Nephron progenitor cell (in vitro differentiated cells): ENCODE results near the gene ERO1A.
A peak's percentile ranks its signal among the peaks of the same experiment; 100 is the strongest.

Source experiments
- DNase-seq: peaks from one replicate; pipeline ENCODE4 v3.0.0; 2021
- H3K27ac Mint-ChIP-seq: 2 replicates; pipeline ENCODE4 v1.8.0; 2021; ENCODE audit warnings: mild to moderate bottlenecking, moderate library complexity, mixed read lengths
- H3K27me3 Mint-ChIP-seq: 2 replicates; pipeline ENCODE4 v1.8.0; 2021; ENCODE audit warnings: mild to moderate bottlenecking, low read depth, mixed read lengths; ENCODE audit not compliant: poor library complexity
- H3K36me3 Mint-ChIP-seq: 2 replicates; pipeline ENCODE4 v1.8.0; 2021; ENCODE audit warnings: low read depth, mixed read lengths
- H3K4me1 Mint-ChIP-seq: 2 replicates; pipeline ENCODE4 v1.8.0; 2021; ENCODE audit warnings: mixed read lengths
- H3K4me3 Mint-ChIP-seq: 2 replicates; pipeline ENCODE4 v1.8.0; 2021; ENCODE audit warnings: mild to moderate bottlenecking, moderate library complexity, mixed read lengths
- H3K9me3 Mint-ChIP-seq: 2 replicates; pipeline ENCODE4 v1.8.0; 2021; ENCODE audit warnings: mild to moderate bottlenecking, moderate library complexity, mixed read lengths
- CTCF ChIP-seq: fragments of 200-600 bp; sonication (generic); IDR thresholded peaks from 2 replicates; pipeline ENCODE4 v1.5.0; 2021; ENCODE audit warnings: antibody characterized with exemption

ERO1A gene

GRCh38 chr14:52695481-52696091, at the start of gene ERO1A:
Gene ERO1A (minus strand): TSS chr14:52695558. CDS start chr14:52695481, 77 bp downstream.
- peak; percentile 79 for DNase-seq
- Mint-ChIP-seq H3K27me3 (peaks cover 9% of the 10 kb centered on the region), H3K4me1 (peaks cover 35% of the 10 kb centered on the region), H3K36me3 (no peaks in the 10 kb centered on the region), H3K4me3 (peak within 1 kb of the TSS; percentile 99), H3K9me3 (no peaks in the 10 kb centered on the region), H3K27ac (peak within 1 kb of the TSS; percentile 94)
- TF ChIP-seq CTCF: no peak

- Mint-ChIP-seq H3K4me3 (no peak overlapping the region), H3K36me3 (peaks cover 66% of the 10 kb centered on the region), H3K9me3 (no peaks in the 10 kb centered on the region), H3K27ac (no peak overlapping the region), H3K27me3 (peaks cover 2% of the 10 kb centered on the region), H3K4me1 (no peaks in the 10 kb centered on the region)
- DNase-seq: no peak
- TF ChIP-seq CTCF: no peak
Measured at GRCh38 chr14:52741865-52742264, 46.5 kb upstream of the ERO1A start.

- Mint-ChIP-seq H3K9me3 (no peaks in the 10 kb centered on the region), H3K4me3 (no peak overlapping the region), H3K4me1 (peaks cover 6% of the 10 kb centered on the region), H3K36me3 (peaks cover 64% of the 10 kb centered on the region), H3K27me3 (peaks cover 2% of the 10 kb centered on the region), H3K27ac (no peak overlapping the region)
- DNase-seq: no peak
- TF ChIP-seq CTCF: no peak
Measured at GRCh38 chr14:52740751-52741150, 45.4 kb upstream of the ERO1A start.

GRCh38 chr14:52738409-52738808, 43.1 kb upstream of the ERO1A start:
- peaks cover 11% of the 10 kb centered on the region for H3K9me3 Mint-ChIP-seq
- no peak for TF ChIP-seq CTCF
- no peaks in the 10 kb centered on the region for H3K27me3 Mint-ChIP-seq
- H3K4me3 Mint-ChIP-seq: no peak overlapping the region
- no peak overlapping the region for H3K27ac Mint-ChIP-seq
- H3K4me1 Mint-ChIP-seq: peaks cover 18% of the 10 kb centered on the region
- no peak for DNase-seq
- H3K36me3 Mint-ChIP-seq: peaks cover 70% of the 10 kb centered on the region

- Mint-ChIP-seq H3K36me3 (peaks cover 70% of the 10 kb centered on the region), H3K27ac (peak overlapping the region; percentile 57), H3K9me3 (peaks cover 19% of the 10 kb centered on the region), H3K4me3 (no peak overlapping the region), H3K27me3 (no peaks in the 10 kb centered on the region), H3K4me1 (peaks cover 27% of the 10 kb centered on the region)
- no peak for DNase-seq
- TF ChIP-seq CTCF: no peak
Measured at GRCh38 chr14:52735921-52736489, 40.6 kb upstream of the ERO1A start.

- Mint-ChIP-seq H3K36me3 (peaks cover 62% of the 10 kb centered on the region), H3K27me3 (no peaks in the 10 kb centered on the region), H3K4me3 (no peak overlapping the region), H3K27ac (no peak overlapping the region), H3K9me3 (peaks cover 19% of the 10 kb centered on the region), H3K4me1 (peaks cover 39% of the 10 kb centered on the region)
- no peak for DNase-seq
- no peak for TF ChIP-seq CTCF
Measured at GRCh38 chr14:52733824-52734223, 38.5 kb upstream of the ERO1A start.
